Breast epithelium (tissue), 3 donors: ENCODE measurements around the gene SELPLG.

Source experiments
- POLR2A ChIP-seq: fragments of 450-650 bp; IDR thresholded peaks from one replicate; pipeline ENCODE4 v1.6.1; 2016; ENCODE audit warnings: antibody characterized with exemption, mild to moderate bottlenecking, moderate library complexity
- POLR2AphosphoS5 ChIP-seq, 3 donors: sonication (generic); formaldehyde crosslinking; IDR thresholded peaks; one replicate each; pipeline ENCODE4 v1.6.1; 2017; ENCODE audit warnings: antibody characterized with exemption in 3 of 3
- TF ChIP-seq, protein P1 (sequence below), 3 donors: fragments of 450-650 bp; IDR thresholded peaks; one replicate each; pipeline ENCODE4 v1.5.1; 2016 to 2017; ENCODE audit warnings: antibody characterized with exemption in 3 of 3, mild to moderate bottlenecking in 3 of 3, moderate library complexity in 3 of 3

DNA sequence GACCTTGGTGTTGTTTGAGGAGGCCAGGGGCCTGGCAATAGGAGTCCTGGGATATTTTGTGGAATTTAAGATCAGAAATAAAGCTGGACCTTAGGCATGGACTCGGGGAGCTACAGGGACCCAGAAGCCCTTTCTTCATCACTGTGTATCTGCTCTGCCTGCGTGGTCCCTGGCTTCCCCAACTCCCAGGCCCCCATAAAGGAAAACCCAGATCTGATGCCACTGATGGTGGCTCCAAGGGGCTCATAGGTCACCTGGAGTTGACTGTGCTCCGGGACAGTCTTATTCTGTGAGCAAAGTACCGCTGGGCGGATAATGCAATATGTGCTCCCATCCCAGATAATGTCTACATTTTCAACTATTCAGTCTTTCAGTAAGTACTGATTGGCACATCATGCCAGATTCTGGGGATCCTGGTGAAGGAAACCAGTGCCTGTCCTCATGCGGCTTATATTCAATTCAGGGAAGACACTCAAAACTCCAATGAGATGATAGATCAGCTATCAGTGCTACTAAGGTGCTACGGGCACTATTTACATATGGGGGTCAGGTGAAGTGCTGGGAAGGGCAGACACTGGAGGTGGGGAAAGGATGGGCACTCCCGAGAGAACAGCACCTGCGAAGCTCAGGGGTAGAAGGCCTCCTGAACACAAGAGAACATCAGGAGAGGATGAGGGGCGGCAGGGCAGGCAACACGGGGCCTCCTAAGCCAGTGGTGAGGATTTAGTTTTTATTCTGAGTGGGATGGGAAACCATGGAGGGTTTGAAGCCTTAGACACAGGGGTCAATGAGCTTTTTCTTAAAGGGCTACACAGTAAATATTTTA is 5.5 kb upstream of the SELPLG start:
- TF ChIP-seq POLR2A: no peak
- TF ChIP-seq, protein P1, sequence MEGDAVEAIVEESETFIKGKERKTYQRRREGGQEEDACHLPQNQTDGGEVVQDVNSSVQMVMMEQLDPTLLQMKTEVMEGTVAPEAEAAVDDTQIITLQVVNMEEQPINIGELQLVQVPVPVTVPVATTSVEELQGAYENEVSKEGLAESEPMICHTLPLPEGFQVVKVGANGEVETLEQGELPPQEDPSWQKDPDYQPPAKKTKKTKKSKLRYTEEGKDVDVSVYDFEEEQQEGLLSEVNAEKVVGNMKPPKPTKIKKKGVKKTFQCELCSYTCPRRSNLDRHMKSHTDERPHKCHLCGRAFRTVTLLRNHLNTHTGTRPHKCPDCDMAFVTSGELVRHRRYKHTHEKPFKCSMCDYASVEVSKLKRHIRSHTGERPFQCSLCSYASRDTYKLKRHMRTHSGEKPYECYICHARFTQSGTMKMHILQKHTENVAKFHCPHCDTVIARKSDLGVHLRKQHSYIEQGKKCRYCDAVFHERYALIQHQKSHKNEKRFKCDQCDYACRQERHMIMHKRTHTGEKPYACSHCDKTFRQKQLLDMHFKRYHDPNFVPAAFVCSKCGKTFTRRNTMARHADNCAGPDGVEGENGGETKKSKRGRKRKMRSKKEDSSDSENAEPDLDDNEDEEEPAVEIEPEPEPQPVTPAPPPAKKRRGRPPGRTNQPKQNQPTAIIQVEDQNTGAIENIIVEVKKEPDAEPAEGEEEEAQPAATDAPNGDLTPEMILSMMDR (IDR thresholded peaks at IDR 0.05): no peak
- no peak for TF ChIP-seq POLR2AphosphoS5 (IDR thresholded peaks at IDR 0.05)
